Stimulated activated CD8-positive, alpha-beta memory T cell treated with anti-CD3 and anti-CD28 coated beads, Interleukin-15, amount 100 ng/mL, for 4 hours (primary cell): ENCODE data around the gene ZNF787.

Source experiments
- DNase-seq, 2 donors: peaks; one replicate each; pipeline ENCODE4 v3.0.0-alpha.2; 2020; ENCODE audit warnings: low read depth in 2 of 2

The ZNF787 gene

GRCh38 chr19:56120371-56121179 is 520 bp downstream of the ZNF787 start:
- peak; percentile 55 to 73 for DNase-seq

GRCh38 chr19:56120002-56120370 is 1.1 kb downstream of the ZNF787 start:
- no peak for DNase-seq

- no peak for DNase-seq
Observed at GRCh38 chr19:56119582-56119978, 1.5 kb downstream of the ZNF787 start.

- no peak for DNase-seq
Observed at GRCh38 chr19:56118666-56119581, 2.2 kb downstream of the ZNF787 start.

GRCh38 chr19:56117889-56118288 is 3.2 kb downstream of the ZNF787 start:
- DNase-seq = no peak

- no peak for DNase-seq
Observed at GRCh38 chr19:56117376-56117884, 3.7 kb downstream of the ZNF787 start.

GRCh38 chr19:56116606-56117005 is 4.5 kb downstream of the ZNF787 start:
- no peak for DNase-seq

GRCh38 chr19:56115490-56115889 is 5.6 kb downstream of the ZNF787 start:
- no peak for DNase-seq

- no peak for DNase-seq
Observed at GRCh38 chr19:56114778-56115110, 6.4 kb downstream of the ZNF787 start.

- no peak for DNase-seq
Observed at GRCh38 chr19:56114051-56114777, 6.9 kb downstream of the ZNF787 start.

- no peak for DNase-seq
Observed at GRCh38 chr19:56113074-56113632, 7.9 kb downstream of the ZNF787 start.

GRCh38 chr19:56112313-56112709 is 8.8 kb downstream of the ZNF787 start:
- no peak for DNase-seq

- peak; percentile 20 for DNase-seq
Observed at GRCh38 chr19:56111601-56112312, 9.3 kb downstream of the ZNF787 start.

GRCh38 chr19:56110515-56111448 is 10.3 kb downstream of the ZNF787 start:
- no peak for DNase-seq

GRCh38 chr19:56109226-56109625 is 11.9 kb downstream of the ZNF787 start:
- DNase-seq = no peak

- no peak for DNase-seq
Observed at GRCh38 chr19:56108447-56109195, 12.5 kb downstream of the ZNF787 start.

- no peak for DNase-seq
Observed at GRCh38 chr19:56107626-56108351, 13.3 kb downstream of the ZNF787 start.

- no peak for DNase-seq
Observed at GRCh38 chr19:56106993-56107392, 14.1 kb downstream of the ZNF787 start.
